ENCODE measurements around the gene GNAT2.
"Not testable (repeated sequence)": the region's sequence is repeated elsewhere in the genome, so short reads cannot be mapped to it uniquely, and the experiment has no call there.

The GNAT2 gene

DNA sequence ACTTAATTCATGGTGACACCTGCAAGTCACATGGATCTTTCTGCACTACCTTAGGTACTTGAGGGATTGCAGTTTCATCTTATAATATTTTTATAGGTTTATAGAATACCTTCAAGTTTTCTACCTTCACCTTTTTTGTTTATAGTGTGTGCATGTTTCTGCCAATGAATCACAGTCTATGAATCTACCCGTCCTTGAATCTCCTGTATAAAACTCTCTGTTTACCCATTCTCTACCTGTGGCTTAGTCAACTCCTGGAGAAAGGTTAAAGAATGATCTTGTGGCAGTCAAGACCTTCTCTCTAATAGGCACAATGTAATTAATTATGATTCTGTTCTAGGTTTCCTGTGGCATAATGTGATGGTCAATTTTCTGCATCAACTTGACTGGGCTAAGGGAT, 45.3 kb upstream of the GNAT2 start:
- Histone ChIP-seq H3K9me3 (ENCODE audit: control insufficient read depth, insufficient read depth, low read length) (no peaks in the 10 kb centered on the region), H3K36me3 (ENCODE audit: control insufficient read depth, low read length) (no peaks in the 10 kb centered on the region), H3K9me2 (replicated peaks; ENCODE audit: control insufficient read depth, low read length) (no peaks in the 10 kb centered on the region), H3K4me3 (ENCODE audit: low read length) (no peak overlapping the region), H4K20me1 (ENCODE audit: control insufficient read depth, insufficient read depth, low read depth, low read length) (no peaks in the 10 kb centered on the region), H3F3A (ENCODE audit: control insufficient read depth, insufficient read depth) (no peaks in the 10 kb centered on the region), H3K4me1 (ENCODE audit: control insufficient read depth, low read length) (peaks cover 4% of the 10 kb centered on the region; the same call in 1 of the 2 replicates), H3K79me2 (ENCODE audit: control insufficient read depth, low read length) (no peaks in the 10 kb centered on the region), H3K27ac (ENCODE audit: low read depth, low read length) (no peak overlapping the region), H3K27me3 (ENCODE audit: control insufficient read depth, low read length) (no peaks in the 10 kb centered on the region), H3K4me2 (ENCODE audit: low read length) (no peak overlapping the region)
- TF ChIP-seq, protein P1, sequence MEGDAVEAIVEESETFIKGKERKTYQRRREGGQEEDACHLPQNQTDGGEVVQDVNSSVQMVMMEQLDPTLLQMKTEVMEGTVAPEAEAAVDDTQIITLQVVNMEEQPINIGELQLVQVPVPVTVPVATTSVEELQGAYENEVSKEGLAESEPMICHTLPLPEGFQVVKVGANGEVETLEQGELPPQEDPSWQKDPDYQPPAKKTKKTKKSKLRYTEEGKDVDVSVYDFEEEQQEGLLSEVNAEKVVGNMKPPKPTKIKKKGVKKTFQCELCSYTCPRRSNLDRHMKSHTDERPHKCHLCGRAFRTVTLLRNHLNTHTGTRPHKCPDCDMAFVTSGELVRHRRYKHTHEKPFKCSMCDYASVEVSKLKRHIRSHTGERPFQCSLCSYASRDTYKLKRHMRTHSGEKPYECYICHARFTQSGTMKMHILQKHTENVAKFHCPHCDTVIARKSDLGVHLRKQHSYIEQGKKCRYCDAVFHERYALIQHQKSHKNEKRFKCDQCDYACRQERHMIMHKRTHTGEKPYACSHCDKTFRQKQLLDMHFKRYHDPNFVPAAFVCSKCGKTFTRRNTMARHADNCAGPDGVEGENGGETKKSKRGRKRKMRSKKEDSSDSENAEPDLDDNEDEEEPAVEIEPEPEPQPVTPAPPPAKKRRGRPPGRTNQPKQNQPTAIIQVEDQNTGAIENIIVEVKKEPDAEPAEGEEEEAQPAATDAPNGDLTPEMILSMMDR (IDR thresholded peaks at IDR 0.05; ENCODE audit: low read depth, low read length, poor library complexity, severe bottlenecking): no peak
- TF ChIP-seq EZH2phosphoT487 (IDR thresholded peaks at IDR 0.05; ENCODE audit: borderline replicate concordance, low read length): no peak

DNA sequence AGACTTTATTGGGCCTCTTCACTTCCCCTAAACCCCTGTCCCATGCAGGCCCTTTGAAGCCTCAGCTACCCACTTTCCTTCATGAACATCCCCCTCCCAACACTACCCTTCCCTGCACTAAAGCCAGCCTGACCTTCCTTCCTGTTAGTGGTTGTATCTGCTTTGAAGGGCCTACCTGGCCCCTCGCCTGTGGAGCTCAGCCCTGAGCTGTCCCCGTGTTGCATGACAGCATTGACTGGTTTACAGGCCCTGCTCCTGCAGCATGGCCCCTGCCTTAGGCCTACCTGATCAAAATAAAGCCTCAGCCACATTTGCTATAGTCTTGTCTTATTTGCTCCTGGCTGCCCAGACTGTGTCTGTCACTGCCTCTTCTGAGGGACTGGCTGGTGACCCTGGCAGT, 42.0 kb upstream of the GNAT2 start:
- Histone ChIP-seq H4K20me1 (ENCODE audit: control insufficient read depth, insufficient read depth, low read depth, low read length) (no peaks in the 10 kb centered on the region), H3K4me1 (ENCODE audit: control insufficient read depth, low read length) (0 out of 2 replicates have a peak, but pooled peaks cover 1% of the 10 kb centered on the region), H3K27me3 (ENCODE audit: control insufficient read depth, low read length) (no peaks in the 10 kb centered on the region), H3K9me2 (replicated peaks; ENCODE audit: control insufficient read depth, low read length) (no peaks in the 10 kb centered on the region), H3K36me3 (ENCODE audit: control insufficient read depth, low read length) (no peaks in the 10 kb centered on the region), H3F3A (ENCODE audit: control insufficient read depth, insufficient read depth) (no peaks in the 10 kb centered on the region), H3K4me3 (ENCODE audit: low read length) (no peak overlapping the region), H3K4me2 (ENCODE audit: low read length) (no peak overlapping the region), H3K9me3 (ENCODE audit: control insufficient read depth, insufficient read depth, low read length) (no peaks in the 10 kb centered on the region), H3K79me2 (ENCODE audit: control insufficient read depth, low read length) (no peaks in the 10 kb centered on the region), H3K27ac (ENCODE audit: low read depth, low read length) (no peak overlapping the region)
- TF ChIP-seq EZH2phosphoT487 (IDR thresholded peaks at IDR 0.05; ENCODE audit: borderline replicate concordance, low read length): no peak
- TF ChIP-seq, protein P1 (IDR thresholded peaks at IDR 0.05; ENCODE audit: low read depth, low read length, poor library complexity, severe bottlenecking): no peak

DNA sequence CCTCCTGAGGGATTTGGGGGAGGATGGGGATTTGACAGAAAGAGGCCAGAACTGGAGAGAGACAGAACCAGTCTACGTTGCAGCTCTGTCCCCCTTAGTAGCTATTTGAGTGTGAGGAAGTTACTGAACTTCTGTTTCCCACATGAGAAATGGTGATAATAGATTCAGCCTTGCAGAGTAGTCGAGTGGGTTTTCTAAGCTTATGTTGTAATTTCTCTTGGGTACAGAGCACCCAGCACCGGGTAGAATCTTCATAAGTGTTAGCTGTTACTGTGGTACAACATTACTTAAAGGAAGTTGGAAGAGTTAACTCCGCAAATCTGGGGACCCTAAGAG, 41.2 kb upstream of the GNAT2 start:
- H3K4me3 ChIP-seq (ENCODE audit: low read length); H3K9me3 ChIP-seq (ENCODE audit: control insufficient read depth, insufficient read depth, low read length); H3K27ac ChIP-seq (ENCODE audit: low read depth, low read length); H4K20me1 ChIP-seq (ENCODE audit: control insufficient read depth, insufficient read depth, low read depth, low read length); H3K36me3 ChIP-seq (ENCODE audit: control insufficient read depth, low read length); H3K79me2 ChIP-seq (ENCODE audit: control insufficient read depth, low read length); H3K27me3 ChIP-seq (ENCODE audit: control insufficient read depth, low read length); H3K4me1 ChIP-seq (ENCODE audit: control insufficient read depth, low read length); H3K9me2 ChIP-seq (replicated peaks; ENCODE audit: control insufficient read depth, low read length); H3F3A ChIP-seq (ENCODE audit: control insufficient read depth, insufficient read depth); H3K4me2 ChIP-seq (ENCODE audit: low read length): not testable (repeated sequence)

DNA sequence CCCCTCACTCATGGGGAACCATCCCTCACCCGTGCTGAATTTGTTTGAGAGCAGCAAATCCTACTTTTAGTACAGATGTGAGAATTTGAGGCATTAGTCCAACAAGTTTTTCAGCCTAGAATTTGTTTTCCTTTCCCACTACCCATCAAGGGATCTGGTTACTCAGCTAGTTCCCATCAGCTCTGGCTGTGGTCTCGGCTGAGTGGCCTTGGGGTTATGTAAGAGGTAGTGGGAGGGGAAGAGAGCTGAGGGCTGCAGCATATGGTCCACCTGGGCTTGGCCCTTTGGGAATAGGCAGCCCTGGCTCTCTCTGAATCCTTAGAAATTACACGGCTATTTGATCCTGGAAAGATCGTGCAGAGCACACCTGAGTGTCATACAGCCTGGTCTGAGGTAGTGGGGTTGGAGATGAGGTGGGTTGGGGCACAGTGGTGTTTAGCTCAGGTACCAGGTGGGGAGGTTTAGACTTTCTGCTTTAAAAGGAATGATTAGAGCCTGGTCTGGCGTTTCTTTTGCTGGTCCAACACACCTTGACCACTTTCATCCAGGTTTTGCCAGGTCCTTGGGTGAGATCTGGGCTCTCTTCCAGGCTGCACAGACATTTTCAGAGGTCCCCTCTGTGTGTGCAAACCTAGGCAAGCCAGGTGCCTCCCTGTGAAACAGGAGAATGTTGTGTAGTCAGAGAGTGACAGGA, 40.7 kb upstream of the GNAT2 start:
- no peak overlapping the region for H3K4me2 ChIP-seq (ENCODE audit: low read length)
- no peaks in the 10 kb centered on the region for H3F3A ChIP-seq (ENCODE audit: control insufficient read depth, insufficient read depth)
- H3K4me1 ChIP-seq (ENCODE audit: control insufficient read depth, low read length): peaks cover 9% of the 10 kb centered on the region
- no peaks in the 10 kb centered on the region for H3K79me2 ChIP-seq (ENCODE audit: control insufficient read depth, low read length)
- no peak for TF ChIP-seq EZH2phosphoT487 (IDR thresholded peaks at IDR 0.05; ENCODE audit: borderline replicate concordance, low read length)
- TF ChIP-seq, protein P1 (IDR thresholded peaks at IDR 0.05; ENCODE audit: low read depth, low read length, poor library complexity, severe bottlenecking): no peak
- no peaks in the 10 kb centered on the region for H3K9me3 ChIP-seq (ENCODE audit: control insufficient read depth, insufficient read depth, low read length)
- no peaks in the 10 kb centered on the region for H3K36me3 ChIP-seq (ENCODE audit: control insufficient read depth, low read length)
- no peaks in the 10 kb centered on the region for H4K20me1 ChIP-seq (ENCODE audit: control insufficient read depth, insufficient read depth, low read depth, low read length)
- H3K4me3 ChIP-seq (ENCODE audit: low read length): no peak overlapping the region
- no peaks in the 10 kb centered on the region for H3K27me3 ChIP-seq (ENCODE audit: control insufficient read depth, low read length)
- no peaks in the 10 kb centered on the region for H3K9me2 ChIP-seq (replicated peaks; ENCODE audit: control insufficient read depth, low read length)
- H3K27ac ChIP-seq (ENCODE audit: low read depth, low read length): no peak overlapping the region
